GM19452 (cell line): ENCODE data around the gene ZNF783.
A peak's percentile ranks its signal among the peaks of the same experiment; 100 is the strongest.
"Not testable (repeated sequence)": the region's sequence is repeated elsewhere in the genome, so short reads cannot be mapped to it uniquely, and the experiment has no call there.

ENCODE experiments used
- ATAC-seq: cut with Tn5 transposase; IDR thresholded peaks from one replicate; pipeline ENCODE4 v1.9.1; 2021; ENCODE audit not compliant: unreplicated experiment

The ZNF783 gene

DNA sequence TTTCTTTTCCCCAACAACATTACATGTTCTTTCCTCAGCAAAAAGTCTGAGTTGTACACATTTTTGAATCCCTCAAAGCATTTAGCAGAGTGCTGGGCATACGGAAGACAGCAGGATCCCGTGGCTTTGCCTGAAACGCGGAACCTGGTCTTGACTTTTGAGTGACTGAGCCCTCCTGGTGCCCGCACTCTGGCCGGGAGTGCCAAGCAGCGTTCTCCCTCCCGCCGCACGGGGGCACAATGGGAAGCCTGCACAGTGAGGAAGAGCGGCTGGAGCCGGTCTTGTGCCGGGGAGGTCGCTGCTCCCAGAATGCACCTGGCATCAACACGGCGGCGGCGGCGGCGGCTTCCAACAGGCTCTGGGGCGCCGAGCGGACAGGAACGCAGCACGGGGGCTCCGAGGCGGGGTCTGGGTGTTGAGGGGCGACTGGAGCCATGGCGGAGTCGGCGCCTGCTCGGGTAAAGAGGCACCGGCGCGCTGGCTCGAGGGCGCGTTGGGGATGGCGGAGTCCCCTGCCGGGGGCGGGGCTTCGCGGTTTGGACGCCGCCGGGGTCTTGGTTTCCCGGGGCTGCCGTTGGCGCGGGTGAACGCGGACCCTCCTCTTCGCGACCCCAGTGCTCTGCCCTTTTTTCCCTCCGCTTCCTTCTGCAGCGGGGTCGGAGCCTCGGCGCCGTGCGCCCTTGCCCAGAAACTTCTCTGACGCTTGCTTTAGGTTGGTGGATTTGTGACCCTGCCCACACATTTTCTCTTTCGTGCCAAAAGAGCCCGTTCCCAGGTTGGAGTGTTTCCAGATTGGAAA is 22.5 kb upstream of the ZNF783 start, which contains the start of gene ZNF212:
ZNF212 (plus strand) TSS at position 307 of the 799 bp plus-strand sequence; CDS start at position 435, 128 bp downstream.
- ATAC-seq = peak; percentile 99

DNA sequence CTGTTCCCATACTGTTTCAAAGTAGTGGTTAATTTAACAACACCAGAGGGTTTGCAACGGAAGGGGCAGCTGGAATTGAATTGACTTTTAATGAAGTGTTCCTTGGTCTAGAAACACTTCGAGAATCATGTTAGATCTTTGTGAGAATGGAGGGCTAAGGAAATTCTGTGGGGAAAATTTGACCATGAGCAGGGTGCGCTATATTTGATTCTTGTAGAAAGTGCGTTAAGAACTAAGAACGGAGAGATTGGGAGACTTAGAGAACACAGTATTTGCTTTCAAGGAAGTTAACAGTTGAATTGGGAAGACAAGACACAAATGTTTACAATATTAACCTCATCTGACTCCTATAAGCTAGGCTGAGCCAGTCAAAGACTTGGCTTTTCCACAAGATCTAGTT is 21.4 kb upstream of the ZNF783 start:
- no peak for ATAC-seq

DNA sequence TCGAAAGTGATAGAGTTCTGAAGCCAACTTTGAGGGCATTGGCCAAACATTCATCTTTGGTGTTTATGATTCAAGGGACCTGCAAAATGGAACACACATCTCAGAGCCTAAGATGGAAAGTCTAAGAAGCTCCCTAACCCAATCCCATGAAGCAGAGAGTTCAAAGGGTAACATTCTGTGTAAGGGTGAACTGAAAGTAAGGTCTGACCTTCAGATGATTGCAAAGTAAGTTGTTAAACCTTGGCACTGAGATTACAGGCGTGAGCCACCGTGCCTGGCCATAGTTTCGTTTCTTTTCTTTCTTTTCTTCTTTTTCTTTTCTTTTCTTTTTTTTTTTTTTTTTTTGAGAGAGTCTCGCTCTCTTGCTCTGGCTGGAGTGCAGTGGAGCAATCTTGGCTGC is 20.3 kb upstream of the ZNF783 start:
- ATAC-seq = no peak

DNA sequence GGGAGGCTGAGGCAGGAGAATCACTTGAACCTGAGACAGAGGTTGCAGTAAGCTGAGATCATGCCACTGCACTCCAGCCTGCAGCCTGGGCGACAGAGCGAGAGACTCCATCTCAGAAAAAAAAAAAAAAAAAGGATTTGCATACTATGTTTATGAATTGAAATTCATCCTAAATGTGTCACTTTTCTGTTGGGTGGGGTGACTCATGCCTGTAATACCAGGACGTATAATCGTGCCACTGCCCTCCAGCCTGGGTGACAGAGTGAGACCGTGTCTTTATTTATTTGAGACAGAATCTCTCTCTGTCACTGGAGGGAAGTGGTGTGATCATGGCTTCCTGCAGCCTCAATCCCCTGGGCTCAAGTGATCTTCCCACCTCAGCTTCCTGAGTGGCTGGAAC is 16.8 kb upstream of the ZNF783 start:
- peak; percentile 70 for ATAC-seq

DNA sequence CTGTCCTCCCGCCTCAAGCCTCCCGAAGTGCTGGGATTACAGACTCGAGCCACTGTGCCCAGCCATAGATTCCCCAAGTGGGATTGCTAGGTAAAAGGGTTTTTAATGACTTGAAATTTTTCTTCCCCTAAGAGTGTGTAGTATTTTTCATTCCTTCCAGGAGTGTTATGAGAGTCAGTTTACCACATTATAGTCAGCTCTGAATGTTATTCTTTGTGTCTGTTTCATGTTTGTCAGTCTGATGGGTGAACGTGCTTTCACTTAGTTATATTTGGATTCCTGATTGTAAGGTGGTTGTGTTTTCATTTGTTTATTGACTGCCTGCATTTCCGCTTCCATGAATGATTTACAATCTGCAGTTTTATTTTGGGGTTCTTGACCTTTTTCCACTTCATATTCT is 16.3 kb upstream of the ZNF783 start:
- peak; percentile 40 for ATAC-seq

DNA sequence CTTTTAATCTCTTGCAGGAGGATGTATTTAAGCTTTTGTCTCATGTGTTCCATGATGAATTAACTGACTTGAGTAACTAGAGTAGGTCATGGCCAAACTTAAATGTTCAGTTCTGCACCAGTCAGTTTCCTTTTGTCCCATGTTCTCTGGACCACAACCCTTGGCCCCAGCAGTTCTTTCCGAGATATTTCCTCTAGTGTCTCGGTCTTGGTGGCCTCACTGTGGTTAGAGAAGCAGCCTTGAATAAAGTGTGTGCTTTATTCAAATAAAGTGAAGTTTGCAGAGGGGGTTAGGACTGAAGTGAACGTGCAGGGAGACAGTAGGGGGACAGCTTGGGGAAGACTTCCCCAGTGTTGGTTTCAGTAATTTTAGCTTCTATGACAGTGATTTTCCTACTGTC is 13.2 kb upstream of the ZNF783 start:
- ATAC-seq = no peak

DNA sequence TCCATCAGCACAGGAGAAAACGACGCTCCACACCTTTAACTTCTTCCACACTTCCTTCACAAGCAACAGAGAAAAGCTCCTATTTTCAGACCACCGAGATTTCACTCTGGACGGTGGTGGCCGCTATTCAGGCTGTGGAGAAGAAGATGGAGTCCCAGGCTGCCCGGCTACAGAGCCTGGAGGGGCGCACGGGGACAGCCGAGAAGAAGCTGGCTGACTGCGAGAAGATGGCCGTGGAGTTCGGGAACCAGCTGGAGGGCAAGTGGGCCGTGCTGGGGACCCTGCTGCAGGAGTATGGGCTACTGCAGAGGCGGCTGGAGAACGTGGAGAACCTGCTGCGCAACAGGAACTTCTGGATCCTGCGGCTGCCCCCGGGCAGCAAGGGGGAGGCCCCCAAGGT is 11.8 kb upstream of the ZNF783 start:
- ATAC-seq = not testable (repeated sequence)

DNA sequence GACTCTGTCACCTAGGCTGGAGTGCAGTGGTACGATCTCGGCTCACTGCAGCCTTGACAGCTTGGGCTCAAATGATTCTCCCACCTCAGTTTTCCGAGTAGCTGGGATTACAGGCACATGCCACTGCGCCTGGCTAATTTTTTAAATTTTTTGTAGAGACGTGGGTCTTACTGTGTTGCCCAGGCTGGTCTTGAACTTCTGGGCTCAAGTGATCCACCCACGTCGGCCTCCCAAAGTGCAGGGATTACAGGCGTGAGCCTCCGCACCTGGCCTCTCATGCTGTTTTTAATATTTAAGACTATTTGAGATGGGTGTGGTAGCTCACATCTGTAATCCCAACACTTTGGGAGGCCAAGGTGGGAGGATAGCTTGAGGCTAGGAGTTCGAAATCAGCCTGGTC is 10.5 kb upstream of the ZNF783 start:
- ATAC-seq = not testable (repeated sequence)

DNA sequence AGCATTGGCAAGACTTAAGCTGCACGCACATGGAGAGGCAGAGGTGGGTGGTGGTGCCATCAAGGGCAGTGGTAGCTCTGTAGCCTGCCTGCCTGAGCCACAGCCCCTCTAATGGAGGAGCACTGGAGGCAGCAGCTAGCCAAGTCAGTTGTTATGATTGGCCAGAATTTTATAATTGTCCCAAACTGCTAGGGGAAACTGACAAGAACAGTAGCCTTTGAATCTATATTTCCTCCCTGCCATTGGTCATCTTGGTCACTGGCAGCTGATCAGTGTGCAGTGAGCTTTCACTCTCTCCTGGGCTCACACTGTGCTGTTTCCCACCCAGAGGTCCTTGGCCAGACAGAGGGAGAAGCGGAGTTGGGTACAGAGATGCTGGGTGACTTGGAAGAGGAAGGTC is 9.6 kb upstream of the ZNF783 start:
- no peak for ATAC-seq

DNA sequence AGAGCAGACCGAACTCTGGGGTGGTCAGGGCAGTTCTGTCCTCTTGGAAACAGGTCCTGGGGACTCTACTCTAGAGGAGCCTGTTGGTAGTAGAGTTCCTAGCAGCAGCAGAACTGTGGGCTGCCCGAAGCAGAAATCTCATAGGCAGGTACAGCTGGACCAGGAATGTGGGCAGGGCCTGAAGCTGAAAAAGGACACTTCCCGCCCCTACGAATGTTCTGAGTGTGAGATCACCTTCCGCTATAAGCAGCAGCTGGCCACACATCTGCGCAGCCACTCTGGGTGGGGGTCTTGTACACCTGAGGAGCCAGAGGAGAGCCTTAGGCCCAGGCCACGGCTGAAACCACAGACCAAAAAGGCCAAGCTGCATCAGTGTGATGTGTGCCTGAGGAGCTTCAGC is 8.3 kb upstream of the ZNF783 start:
- no peak for ATAC-seq

DNA sequence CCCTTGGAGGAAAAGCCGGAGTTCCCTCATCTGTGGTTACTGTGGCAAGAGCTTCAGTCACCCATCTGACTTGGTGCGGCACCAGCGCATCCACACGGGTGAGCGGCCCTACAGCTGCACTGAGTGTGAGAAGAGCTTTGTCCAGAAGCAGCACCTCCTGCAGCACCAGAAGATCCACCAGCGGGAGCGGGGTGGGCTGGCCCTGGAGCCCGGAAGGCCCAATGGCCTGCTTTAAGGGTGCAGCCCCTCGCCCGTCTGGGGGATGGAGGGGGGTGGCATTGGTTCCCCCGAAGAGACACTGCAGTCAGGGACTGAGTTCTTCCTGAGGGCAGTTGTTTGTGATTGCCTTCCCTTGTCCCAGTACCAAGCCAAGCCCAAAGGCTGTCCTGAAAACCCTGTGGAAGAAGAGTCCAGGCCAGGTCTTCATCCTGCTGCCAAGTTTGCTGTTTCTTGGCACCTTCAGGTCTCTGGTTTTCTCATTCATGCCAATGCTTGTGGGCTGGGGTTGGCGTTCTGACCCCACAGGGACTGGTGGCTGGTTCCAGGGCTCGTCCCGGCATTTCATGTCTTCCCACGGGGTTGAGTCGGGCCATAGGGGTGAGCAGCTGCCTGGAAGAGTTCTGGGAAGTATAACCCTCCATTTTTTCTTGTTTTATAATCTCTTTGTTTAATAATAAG is 7.7 kb upstream of the ZNF783 start:
- no peak for ATAC-seq

DNA sequence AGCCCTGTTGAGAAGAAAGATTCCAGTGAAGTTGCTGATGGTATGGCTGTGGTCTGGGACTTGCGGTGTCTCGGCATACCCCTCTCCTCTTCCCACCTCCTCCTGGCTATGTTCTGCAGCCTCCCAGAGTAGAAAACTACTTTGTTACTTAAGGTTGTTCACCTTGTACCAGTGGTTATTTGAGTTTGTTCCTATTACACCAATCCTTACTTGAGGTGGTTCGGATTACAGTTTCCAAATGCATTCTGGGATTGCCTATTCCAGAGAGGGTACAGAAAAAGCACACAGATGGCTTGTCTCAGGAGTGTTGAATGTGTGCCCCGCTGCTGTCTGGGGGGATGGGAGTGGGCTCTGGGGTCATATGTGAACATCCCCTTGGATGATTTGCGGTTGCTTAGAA is 6.8 kb upstream of the ZNF783 start:
- ATAC-seq = no peak

DNA sequence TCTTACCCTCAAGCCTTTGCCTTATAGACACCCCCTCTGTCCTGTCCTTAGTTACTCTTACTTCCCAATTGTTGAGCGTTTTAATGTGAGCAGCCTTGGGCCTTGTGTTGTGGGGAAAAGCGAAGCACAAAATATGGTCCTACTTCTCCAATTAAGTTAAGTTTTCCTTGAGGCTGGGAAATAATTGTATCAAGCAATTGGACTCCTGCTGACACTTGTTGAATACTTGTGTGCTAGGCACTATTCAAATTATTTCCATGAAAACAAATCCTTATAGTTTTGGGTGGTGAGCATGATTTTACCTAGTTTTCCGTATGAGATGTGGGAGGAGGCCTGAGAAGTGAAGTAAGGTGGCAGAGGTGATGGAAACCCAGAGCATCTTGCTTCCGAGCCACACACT is 5.4 kb upstream of the ZNF783 start:
- ATAC-seq = no peak

DNA sequence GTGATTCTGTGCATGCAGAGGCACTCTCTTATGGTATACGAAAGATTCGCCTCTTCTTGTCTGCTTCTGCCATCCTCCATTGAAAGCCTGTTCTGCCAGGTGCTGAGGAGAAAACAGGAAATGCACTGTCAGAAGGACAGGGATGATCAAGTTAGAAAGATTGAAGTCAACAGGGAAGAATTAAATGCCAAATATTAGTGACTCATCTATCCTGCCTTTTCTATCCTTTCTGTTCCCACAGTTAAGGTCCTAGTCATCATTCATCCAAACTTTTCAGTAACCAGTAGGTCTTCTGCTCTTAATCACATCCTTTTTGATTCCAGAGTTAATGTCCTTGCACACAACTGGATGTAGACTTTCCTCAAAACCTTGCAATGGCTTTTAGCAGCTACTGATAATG is 4.8 kb upstream of the ZNF783 start:
- no peak for ATAC-seq

DNA sequence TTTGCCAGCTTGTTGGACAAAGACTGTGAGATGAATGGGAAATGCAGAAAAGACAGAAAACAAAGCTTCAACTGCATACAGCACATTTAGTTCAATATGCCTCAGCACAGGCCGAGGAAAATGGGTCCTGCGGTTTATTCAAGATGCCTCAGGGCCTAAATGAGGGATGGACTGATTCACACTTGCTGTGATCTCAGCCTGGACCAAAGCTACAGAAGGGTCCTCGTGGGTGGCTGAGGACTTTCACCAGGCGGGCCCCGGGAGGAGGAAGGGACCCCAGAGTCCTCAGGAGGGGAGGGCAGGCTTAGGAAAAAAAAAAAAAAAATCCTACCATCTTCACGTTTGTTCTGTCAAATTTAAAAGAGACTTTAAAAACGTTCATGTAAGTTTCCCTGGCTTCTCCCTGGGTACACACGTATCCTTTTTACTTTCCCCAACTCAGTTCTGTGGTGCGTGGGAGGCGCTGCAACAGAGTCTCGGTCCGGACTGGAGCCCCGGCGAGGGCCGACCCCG is 624 bp upstream of the ZNF783 start:
- ATAC-seq = no peak

DNA sequence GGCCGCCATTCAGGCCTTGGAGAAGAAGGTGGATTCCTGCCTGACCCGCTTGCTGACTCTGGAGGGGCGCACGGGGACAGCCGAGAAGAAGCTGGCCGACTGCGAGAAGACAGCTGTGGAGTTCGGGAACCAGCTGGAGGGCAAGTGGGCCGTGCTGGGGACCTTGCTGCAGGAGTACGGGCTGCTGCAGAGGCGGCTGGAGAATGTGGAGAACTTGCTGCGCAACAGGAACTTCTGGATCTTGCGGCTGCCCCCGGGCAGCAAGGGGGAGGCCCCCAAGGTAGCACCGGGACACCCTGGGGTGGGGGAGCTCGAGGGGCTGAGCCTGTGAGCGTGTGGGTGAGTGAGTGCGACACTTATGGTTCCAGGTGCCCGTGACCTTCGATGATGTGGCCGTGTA is 4.5 kb downstream of the ZNF783 start:
- no peak for ATAC-seq

DNA sequence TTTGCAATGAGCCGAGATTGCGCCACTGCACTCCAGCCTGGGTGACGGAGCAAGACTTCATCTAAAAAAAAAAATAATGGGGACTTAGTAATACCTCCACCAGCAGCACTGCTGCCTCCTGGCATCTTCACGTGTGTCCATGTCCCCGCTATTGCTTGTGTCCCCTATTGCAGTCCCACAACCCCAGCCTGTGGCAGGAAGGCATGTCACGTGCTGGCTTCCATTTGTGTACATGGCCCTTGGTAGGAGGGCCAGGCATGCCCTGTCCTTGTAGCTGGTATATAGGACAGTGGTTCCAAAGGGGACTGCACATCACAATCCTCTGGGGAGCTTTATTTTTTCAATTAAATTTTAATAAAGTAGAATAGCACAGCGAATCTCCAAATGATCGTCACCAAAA is 5.7 kb downstream of the ZNF783 start:
- ATAC-seq = no peak

DNA sequence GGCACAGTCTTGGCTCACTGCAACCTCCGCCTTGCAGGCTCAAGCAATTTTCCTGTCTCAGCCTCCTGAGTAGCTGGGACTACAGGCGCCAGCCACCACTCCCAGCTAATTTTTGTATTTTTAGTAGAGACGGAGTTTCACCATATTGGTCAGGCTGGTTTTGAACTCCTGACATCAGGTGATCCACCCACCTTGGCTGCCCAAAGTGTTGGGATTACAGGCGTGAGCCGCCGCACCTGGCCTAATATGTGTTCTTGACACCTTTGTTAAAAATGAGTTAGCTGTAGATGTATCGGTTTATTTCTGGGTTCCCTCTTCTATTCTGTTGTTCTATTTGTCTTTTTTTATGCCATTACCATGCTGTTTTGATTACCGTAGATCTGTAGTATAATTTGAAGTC is 12.4 kb downstream of the ZNF783 start:
- ATAC-seq = not testable (repeated sequence)

DNA sequence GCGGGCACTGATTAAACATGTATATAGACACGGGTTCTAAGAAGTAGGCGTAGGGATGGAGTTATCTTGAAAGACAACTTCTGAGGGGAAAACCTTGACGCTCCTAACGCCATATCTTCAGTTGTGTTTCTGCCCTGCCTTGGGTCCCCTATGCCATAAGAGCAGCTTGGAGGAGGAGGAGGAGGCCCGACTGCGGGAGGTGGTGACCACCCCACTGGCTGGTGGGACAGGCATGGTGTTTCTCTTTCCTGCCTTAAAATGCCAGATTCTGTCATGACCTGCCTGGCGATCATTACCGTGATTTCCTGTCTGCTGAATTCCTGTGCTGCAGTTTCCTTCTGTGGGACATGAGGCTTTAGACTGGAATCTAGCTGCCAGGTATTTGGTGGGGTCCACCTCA is 15.9 kb downstream of the ZNF783 start:
- no peak for ATAC-seq

DNA sequence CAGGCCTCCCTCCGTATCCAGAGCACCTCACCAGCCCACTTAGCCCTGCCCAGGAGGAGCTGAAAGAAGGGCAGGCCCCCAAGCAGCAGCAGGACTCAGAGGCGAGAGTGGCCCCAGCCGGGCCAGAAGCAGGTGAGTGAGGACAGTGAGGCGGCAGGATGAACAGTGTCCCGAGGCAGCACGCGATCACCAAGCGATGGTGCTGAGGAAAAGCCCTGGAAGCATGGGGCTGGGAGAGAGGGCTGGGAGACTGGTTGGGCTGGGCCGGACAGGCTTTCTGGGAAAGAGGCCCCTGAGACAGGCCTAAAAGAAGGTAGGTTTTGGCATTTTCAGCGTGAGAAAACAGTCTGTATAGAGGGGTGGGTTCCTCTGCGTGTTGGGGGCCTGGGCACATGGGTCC is 16.4 kb downstream of the ZNF783 start:
- no peak for ATAC-seq

DNA sequence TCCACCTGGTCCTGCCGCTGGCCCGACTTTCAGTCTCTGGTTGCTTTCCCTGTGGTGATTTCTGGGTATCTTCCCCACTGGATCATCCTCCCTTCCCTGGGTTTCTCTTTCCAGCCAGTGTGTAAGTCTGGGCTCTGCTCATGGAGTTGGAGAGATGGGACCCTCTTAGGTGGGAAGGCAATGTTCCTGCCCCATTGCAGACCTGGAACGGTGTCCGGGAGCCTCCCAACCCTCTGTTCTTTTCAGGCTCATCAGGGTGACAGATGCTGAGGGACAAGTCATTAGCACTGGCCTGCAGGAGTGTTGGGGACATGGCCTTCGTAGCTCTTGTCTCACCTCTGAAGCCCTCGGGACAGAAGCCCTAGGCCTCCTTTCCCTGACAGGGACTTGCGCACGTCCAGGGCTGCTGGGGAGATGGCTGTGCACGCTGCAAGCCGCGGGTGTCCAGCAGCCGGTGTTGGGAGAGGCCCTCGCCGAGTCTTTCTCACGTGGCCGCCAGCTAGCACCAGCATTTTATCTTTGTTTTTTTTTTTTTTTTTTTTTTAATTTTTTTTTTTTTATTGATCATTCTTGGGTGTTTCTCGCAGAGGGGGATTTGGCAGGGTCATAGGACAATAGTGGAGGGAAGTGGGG is 17.2 kb downstream of the ZNF783 start:
- ATAC-seq = no peak

DNA sequence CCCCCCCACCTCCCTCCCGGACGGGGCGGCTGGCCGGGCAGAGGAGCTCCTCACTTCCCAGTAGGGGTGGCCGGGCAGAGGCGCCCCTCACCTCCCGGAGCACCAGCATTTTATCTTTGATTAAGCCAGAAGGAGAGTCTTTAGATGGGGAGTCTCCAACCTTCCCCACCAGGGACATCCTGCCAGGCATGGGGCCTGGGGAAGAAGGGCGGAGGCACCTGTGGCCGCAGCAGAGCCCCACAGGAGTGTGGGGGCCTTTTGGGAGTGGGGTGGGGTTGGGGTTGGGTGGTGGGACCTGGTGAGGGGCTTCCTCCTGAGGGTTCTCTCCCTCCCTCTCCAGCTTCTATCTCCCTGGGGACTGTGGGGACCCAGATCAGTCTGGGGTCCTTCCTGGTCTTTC is 18.2 kb downstream of the ZNF783 start:
- no peak for ATAC-seq
